GM18520 (cell line): Measurements from ENCODE around the gene PDCD11.
"Not testable (repeated sequence)": the region's sequence is repeated elsewhere in the genome, so short reads cannot be mapped to it uniquely, and the experiment has no call there.

Experiments used
- ATAC-seq: cut with Tn5 transposase; IDR thresholded peaks from one replicate; pipeline ENCODE4 v1.9.1; 2021; ENCODE audit not compliant: unreplicated experiment

The PDCD11 gene

GRCh38 chr10:103396067-103396788, at the start of gene PDCD11, which contains the start of gene ATP5MK:
Gene PDCD11, plus strand, starts transcription at chr10:103396626. Its CDS starts 1,801 bp downstream, at chr10:103398427.
Gene ATP5MK, minus strand, starts transcription at chr10:103396475. Its CDS starts 4,018 bp downstream, at chr10:103392457.
- ATAC-seq: peak; percentile 96

- ATAC-seq: no peak
These were observed 46.3 kb upstream of the PDCD11 start for GRCh38 chr10:103350175-103350516.

DNA sequence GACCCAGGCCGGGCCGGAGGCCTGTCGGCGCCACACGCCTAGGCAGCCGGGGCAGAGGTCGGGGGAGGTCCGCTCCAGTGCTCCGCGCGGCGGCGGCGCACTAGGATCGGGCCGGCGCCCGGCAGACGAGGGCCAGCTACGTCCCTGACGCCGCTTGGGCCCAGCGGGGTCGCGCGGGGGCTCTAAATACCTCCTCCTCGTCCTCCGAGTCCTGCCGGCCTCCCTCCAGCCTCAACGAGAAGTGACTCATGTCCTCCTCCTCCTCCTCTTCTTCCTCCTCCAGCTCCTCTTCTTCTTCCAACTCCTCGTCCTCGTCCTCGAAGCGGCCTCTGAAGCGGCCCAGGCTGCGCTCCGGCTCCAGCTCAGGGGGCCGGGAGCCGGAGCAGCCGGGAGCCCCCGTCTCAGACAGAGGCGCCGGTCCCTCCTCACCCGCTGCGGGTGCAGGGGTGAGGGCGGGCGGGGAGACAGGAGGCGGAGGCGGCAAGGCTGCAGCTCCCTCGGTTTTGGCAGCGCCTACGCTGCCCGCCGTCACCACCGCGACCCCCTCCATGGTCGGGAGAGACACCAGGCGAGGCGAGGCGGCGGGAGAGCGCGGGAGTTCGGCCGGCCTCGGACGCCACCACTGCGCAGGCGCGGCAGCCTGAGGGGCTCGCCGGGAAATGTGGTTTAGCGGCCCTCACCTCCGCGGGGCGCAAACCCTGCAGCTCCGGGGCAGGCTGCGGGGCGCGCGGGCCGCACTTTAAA, 45.7 kb upstream of the PDCD11 start, which contains the start of gene PCGF6:
PCGF6 (minus strand) TSS at position 624 of the 744 bp plus-strand sequence; CDS start at position 550, 74 bp downstream.
- ATAC-seq: peak; percentile 70

- ATAC-seq: no peak
These were observed 43.1 kb upstream of the PDCD11 start for GRCh38 chr10:103353281-103353680.

DNA sequence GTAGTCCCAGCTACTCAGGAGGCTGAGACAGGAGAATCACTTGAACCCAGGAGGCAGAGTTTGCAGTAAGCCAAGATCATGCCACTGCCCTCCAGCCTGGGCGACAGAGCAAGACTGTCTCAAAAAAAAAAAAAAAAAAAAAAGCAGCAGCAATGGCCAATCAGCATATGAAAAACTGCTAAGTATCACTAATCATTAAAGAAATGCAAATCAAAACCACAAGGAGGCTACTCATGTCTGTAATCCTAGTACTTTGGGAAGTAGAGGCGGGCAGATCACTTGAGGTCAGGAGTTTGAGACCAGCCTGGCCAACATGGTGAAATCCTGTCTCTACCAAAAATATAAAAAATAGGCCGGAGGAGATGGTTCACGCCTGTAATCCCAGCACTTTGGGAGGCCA, 41.9 kb upstream of the PDCD11 start:
- ATAC-seq: not testable (repeated sequence)

- no peak for ATAC-seq
These were observed 40.4 kb upstream of the PDCD11 start for GRCh38 chr10:103355906-103356599.

- not testable (repeated sequence) for ATAC-seq
These were observed 36.9 kb upstream of the PDCD11 start for GRCh38 chr10:103359493-103359892.

DNA sequence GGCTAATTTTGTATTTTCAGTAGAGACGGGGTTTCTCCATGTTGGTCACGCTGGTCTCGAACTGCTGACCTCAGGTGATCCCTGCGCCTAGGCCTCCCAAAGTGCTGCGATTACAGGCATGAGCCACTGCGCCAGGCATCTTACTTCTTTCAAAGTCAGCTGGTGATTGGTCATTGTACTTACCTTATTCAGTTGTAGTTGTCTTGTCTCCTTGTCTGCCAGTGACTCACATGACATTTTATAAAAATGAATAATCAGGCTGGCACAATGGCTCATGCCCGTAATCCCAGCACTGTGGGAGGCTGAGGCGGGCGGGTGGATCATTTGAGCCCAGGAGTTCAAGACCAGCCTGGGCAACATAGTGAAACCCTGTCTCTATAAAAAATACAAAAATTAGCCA, 35.6 kb upstream of the PDCD11 start:
- not testable (repeated sequence) for ATAC-seq

DNA sequence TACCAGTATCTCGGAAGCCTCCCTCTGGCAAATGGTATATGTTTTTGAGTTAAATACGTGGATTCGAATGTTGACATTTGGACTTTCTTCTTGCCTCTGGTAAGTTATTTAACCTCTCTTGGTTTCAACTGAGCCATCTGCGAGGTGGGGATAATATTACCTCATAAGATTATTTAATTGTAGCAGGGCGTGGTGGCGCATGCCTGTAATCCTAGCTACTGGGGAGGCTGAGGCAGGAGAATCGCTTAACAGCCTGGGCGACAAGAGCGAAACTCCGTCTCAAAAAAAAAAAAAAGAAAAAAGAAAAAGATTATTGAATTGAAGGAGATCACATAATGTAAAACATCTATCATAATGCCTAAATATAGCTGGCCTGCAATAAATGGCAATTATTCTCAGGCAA, 29.0 kb upstream of the PDCD11 start:
- no peak for ATAC-seq

DNA sequence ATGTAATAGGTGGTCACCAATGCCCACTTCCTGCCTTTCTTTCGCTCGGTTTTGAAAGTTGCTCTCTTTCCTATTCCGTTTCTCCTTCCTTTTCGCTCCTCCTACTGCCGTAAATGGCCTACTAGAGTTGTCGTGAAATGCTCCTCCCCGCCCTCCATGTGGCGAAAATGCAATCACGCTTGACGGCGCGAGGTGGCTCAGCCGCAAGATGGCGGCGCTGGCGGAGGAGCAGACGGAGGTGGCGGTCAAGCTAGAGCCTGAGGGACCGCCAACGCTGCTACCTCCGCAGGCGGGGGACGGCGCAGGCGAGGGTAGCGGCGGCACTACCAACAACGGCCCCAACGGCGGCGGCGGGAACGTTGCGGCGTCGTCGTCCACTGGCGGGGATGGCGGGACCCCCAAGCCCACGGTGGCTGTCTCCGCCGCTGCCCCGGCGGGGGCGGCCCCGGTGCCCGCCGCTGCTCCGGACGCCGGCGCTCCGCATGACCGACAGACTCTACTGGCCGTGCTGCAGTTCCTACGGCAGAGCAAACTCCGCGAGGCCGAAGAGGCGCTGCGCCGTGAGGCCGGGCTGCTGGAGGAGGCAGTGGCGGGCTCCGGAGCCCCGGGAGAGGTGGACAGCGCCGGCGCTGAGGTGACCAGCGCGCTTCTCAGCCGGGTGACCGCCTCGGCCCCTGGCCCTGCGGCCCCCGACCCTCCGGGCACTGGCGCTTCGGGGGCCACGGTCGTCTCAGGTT, 28.5 kb upstream of the PDCD11 start, which contains the start of gene TAF5:
TAF5 (plus strand) TSS at position 195 of the 737 bp plus-strand sequence; CDS start at position 209, 14 bp downstream.
- ATAC-seq: peak; percentile 48

DNA sequence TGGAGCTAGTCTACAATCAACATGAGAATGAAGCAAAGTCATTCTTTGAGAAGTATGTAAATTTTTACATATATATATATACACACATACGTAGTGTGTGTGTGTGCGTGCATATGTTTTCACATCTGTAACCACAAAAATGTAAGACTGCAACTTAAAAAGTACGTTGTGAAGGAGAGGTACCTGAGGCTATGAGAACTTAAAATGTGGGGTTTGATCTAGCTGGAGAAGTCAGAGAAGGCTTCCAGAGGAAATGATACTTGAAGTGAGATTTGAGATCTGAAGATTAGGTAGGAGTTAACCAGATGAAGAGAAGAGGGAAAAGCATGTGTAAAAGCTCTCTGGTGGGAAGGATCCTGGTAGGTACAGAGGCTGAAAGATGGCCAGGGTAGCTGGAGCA, 22.9 kb upstream of the PDCD11 start:
- ATAC-seq: no peak

GRCh38 chr10:103374263-103374662, 22.2 kb upstream of the PDCD11 start:
- no peak for ATAC-seq

DNA sequence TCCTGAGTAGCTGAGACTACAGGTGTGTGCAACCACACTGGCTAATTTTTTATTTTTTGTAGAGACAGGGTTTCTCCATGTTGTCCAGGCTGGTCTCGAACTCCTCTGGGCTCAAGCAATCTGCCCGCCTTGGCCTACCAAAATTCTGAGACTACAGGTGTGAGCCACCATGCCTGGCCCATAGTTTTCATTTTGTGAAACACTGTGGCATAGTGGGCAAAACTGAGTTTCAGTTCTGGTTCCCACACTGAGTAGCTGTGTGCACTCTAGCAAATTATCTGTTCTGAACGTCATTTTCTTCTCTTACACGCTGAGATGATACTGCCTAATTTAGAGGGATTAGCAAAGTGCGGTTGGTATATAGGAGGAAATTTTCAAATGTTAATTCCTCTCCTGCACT, 13.7 kb upstream of the PDCD11 start:
- ATAC-seq: no peak

DNA sequence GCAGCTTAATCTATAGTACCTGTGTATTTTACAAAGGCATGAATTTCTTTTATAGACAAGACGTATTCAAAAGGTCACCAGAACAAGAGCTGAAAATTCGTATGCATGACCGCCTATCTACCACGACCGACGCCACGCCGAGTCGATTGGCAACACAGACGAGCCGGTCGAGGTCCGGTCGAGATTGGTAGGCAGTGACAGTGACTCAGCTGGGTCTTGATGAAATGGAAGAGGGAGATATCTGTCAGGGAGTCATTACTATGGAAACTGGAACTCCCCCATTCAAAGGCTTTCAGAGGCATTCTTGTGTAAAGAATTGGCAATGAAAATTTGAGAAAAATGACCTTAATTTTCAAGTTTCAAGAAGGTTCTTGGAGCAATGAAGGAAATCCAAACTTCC, 2.2 kb upstream of the PDCD11 start:
- no peak for ATAC-seq

- no peak for ATAC-seq
These were observed 716 bp upstream of the PDCD11 start for GRCh38 chr10:103395754-103396066.

- no peak for ATAC-seq
These were observed 312 bp downstream of the PDCD11 start for GRCh38 chr10:103396789-103397087.

GRCh38 chr10:103397191-103397825, 882 bp downstream of the PDCD11 start:
- no peak for ATAC-seq

DNA sequence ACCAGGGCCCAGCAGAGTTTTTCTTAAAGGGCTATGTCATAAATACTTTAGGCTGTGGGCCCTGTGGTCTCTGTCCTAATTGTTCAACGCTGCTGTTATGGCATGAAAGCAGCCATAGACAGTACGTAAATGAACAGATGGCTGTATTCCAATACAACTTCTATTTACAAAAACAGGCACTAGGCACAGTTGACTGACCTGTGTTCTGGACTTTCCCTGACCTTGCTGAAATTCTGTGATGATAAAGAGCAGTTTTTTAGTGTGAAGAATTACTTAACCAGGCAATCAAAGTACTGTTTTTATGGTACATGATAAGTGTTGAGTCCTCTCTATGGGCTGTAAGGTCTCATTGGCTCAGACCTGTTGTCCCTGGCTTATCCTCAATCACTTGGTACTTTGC, 17.1 kb downstream of the PDCD11 start:
- no peak for ATAC-seq

GRCh38 chr10:103415581-103415980, 19.2 kb downstream of the PDCD11 start:
- no peak for ATAC-seq

- ATAC-seq: no peak
These were observed 20.2 kb downstream of the PDCD11 start for GRCh38 chr10:103416436-103417147.
